NCI-H2081 (cell line): ENCODE data around the gene B4GALT4.
"Not testable (repeated sequence)": the region's sequence is repeated elsewhere in the genome, so short reads cannot be mapped to it uniquely, and the experiment has no call there.

Source experiments
- DNase-seq, 2 experiments: peaks; one replicate each; lab custom pipeline; 2025; lab: John Stamatoyannopoulos, UW

The B4GALT4 gene

GRCh38 chr3:119205209-119205608 lies 35.5 kb downstream of the B4GALT4 start:
- no peak for DNase-seq

GRCh38 chr3:119195911-119196310 lies 44.8 kb downstream of the B4GALT4 start:
- DNase-seq, result no peak

GRCh38 chr3:119195151-119195476 lies 45.6 kb downstream of the B4GALT4 start:
- no peak for DNase-seq

- no peak for DNase-seq
Measured at GRCh38 chr3:119194237-119195150, 46.2 kb downstream of the B4GALT4 start.

DNA sequence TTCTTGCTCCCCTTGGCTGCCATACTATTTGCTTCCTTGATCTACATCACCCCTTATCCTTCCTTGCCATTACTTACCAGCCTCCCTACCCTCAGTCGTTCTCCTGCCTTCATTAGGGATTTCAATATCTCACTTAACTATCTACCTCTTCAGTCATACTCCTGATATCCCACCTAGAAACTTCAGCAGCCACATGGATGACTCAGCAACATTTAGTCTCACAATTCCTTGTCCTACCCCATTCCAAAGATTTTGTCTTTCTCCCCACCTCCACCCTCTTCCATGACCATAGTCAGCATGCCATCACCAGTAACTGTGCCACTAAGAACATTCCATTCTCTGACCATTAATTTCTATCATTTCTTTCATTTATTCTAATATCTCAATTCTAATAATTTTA lies 48.9 kb downstream of the B4GALT4 start:
- no peak for DNase-seq

DNA sequence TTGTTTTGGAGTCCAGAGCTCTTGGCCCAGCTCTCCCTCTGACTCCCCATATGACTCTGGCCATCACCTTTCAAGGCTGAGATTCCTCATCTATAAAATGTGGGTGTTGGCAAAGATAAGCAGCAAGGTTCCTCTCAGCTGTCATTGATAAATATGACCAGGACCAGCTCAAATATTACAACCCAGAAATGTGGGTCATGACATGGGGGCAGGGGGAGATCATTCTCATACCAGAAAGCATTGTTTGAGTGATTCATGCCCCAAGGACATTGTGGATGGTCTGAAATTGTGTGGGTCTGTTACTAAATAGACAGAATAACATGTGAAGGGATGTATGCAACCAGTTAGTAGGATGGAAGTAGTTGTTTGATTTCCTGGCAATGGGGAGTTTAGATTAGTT lies 53.4 kb downstream of the B4GALT4 start:
- no peak for DNase-seq

DNA sequence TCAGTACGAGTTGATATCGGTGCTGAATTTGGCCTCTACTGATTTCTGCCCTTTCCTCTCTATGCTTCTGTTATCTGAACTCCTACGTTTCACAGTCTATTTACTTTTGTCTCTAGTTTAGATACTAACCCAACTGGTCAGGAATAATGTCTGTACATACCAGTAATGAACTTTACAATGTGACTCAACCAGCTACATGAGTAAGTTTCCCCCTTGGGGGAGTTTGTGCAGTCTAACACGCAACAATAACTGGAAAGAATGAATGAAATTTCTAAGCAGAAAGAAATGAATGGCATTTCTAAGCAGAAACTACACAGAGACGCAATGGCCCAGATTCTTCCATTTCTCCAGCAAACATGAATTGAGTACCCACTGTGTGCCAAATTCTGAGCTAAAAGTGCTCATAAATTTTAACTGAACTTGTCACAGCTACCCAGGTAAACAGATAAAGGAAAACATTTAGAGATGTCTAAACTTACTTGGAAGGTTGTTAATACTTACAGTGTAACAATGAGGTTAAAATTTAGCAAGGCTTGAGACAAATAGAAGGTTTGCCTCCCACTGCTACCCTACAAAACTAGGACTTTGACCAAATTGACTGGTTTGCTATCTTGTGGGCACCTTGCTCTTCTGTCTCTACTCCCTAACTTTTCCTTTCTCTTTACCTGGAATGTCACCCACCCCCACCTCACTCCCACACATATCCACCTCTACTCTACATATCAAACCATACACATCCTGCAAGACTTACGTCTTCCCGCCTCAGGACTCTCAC lies 55.7 kb downstream of the B4GALT4 start:
- DNase-seq, result no peak

DNA sequence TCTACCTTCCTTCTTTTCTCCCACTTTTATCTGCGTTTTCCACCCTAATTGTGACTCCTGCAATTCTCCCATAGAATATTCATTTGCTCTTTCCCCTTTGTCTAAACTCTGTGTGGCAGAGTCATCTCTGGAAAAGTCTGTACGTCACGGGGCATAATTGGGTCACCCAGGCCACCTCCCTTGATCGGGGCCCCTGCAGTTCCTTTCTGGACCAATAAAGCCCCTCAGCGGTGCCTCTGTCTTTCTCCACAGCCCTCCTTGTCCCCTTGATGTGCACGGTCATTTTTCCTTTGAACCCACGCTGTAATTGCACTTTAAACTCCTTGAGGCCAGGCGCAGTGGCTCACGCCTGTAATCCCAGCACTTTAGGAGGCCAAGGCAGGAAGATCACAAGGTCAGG lies 56.6 kb downstream of the B4GALT4 start:
- DNase-seq, result no peak

GRCh38 chr3:119181765-119182164 lies 58.9 kb downstream of the B4GALT4 start:
- DNase-seq, result no peak

DNA sequence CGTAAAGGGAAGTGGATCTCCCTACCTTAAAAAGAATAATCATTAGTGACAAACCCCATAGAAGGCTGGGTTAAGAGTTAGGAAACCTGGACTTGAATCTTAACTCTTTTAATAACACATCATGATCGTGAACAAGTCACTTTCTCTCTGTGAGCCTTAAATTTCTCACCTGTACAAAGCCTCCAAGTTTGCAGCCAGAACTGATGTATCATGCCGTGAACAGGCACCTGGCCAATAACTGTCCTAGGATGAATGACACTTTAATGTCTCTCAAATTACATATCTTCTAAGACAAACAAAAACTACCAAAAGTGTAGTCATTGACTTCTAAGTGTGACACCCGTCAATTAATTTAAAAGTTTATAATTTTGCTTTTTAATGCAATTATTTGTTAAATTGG lies 63.4 kb downstream of the B4GALT4 start:
- peak in 1 of 2 experiments; percentile 2 for DNase-seq

- no peak for DNase-seq
Measured at GRCh38 chr3:119176778-119177177, 63.9 kb downstream of the B4GALT4 start.

- DNase-seq, result no peak
Measured at GRCh38 chr3:119175872-119176756, 64.6 kb downstream of the B4GALT4 start.

DNA sequence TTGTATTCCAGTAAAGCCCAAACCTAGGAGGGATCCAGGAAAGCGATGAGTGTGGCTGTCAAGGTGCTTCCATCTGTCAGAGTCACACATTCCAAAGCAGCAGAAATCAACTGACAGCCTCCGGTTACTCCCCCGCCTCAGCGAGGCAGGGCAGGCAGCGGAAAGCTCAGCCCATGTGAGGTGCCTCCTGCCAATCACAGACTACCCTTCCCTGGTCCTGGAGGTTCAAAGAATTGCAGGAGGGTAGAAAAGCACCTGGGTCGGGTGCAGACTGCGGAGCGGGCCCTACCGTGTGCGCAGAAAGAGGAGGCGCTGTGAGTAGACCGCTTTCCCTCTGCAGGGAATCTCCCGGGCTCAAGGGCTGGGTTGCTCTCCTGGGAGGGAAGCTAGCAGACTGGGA lies 67.4 kb downstream of the B4GALT4 start, which contains the start of gene UPK1B:
Gene UPK1B (plus strand): TSS at position 274 of the 400 bp plus-strand sequence. CDS start 13,144 bp downstream, outside the sequence.
- DNase-seq, result no peak

GRCh38 chr3:119170821-119171220 lies 69.9 kb downstream of the B4GALT4 start:
- DNase-seq, result no peak

GRCh38 chr3:119164745-119165144 lies 75.9 kb downstream of the B4GALT4 start:
- not testable (repeated sequence) for DNase-seq
